SJSA1 (cell line): Measurements from ENCODE around the gene ZNF749. TPM values are rescaled to one million over a fixed set of nuclear protein-coding genes. Genes with fewer than 3 reads are reported as not detected.

Experiments
- DNase-seq, 2 experiments: peaks; one replicate each; pipeline ENCODE4 v3.0.0-alpha.2; 2015 to 2020; ENCODE audit warnings: low spot score in 2 of 2, low read depth in 1 of 2
- H3K27ac ChIP-seq: fragments of 250-450 bp; sonication (Bioruptor Pico); 2 replicates; pipeline ENCODE4 v1.5.1; 2020; ENCODE audit warnings: mild to moderate bottlenecking, moderate library complexity
- H3K27me3 ChIP-seq: fragments of 250-450 bp; sonication (Bioruptor Pico); replicated peaks from 2 replicates; pipeline ENCODE4 v1.5.1; 2020; ENCODE audit warnings: mild to moderate bottlenecking, moderate library complexity
- H3K36me3 ChIP-seq: fragments of 250-450 bp; sonication (Bioruptor Pico); 2 replicates; pipeline ENCODE4 v1.5.1; 2020; ENCODE audit warnings: mild to moderate bottlenecking
- H3K4me1 ChIP-seq: fragments of 250-450 bp; sonication (Bioruptor Pico); replicated peaks from 2 replicates; pipeline ENCODE4 v1.6.1; 2021; ENCODE audit warnings: mild to moderate bottlenecking
- H3K4me3 ChIP-seq: fragments of 250-450 bp; sonication (Bioruptor Pico); 2 replicates; pipeline ENCODE4 v1.5.1; 2020; ENCODE audit warnings: mild to moderate bottlenecking
- H3K9me3 ChIP-seq: fragments of 250-450 bp; sonication (Bioruptor Pico); replicated peaks from 2 replicates; pipeline ENCODE4 v1.5.1; 2020; ENCODE audit warnings: mild to moderate bottlenecking
- total RNA-seq: library from RNA; depleted of rRNA; stranded (reverse); fragments of >200 nt; shearing (Covaris generic); gene quantifications from 2 replicates; pipeline ENCODE4 v1.2.3, GENCODE V29; 2014; rRNA removed

ZNF749 gene
- total RNA-seq, result 6.1 and 8.2 TPM in 2 replicates

DNA sequence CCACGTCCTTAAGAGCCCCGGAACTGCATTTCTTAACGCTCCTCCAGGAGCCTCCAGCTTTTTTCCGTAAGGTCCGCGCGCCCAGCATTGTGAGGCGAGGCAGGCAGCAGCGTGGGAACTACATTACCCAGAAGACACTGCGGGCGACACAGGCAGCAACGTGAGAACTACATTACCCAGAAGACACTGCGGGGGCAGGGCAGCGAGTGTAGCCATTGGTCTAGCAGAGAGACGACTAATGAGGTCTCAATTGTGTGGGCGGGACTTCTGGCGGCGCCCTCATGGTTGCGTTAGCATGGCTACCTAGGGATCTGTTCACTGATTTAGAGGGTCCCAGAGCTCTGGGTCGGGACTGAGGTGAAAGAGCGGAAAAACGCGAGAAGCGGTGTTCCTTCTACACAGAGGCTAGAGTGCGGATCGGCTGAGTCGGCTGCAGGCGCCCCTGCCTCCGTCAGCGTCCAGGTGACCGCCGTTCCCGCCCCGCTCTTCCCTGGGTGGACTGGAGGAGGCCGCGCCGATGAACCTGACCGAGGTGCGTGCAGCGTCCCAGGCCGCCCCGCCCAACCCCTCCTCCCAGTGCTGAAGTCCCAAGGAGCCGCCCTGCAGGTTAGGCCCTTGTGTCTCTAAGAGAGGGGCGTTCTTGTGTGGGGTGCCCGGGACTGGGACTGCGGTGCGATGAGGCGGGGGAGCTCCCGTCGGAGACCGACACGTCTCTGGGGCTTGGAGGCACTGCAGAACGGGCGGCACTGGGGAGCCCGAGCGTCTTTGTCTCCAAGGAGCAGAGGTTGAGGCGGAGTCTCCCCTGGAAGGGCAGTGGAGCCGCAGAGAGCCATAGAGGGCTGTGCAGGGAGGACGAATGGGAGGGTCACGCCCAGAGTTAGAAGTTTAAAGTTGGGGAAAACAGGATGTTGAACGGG is at the start of gene ZNF749:
Gene ZNF749 (plus strand): TSS at position 264 of the 917 bp plus-strand sequence. CDS start 254 bp downstream, at position 518.
- Histone ChIP-seq H3K36me3 (peaks cover 25% of the 10 kb centered on the region), H3K4me3 (peak within 1 kb of the TSS; percentile 55), H3K9me3 (peaks cover under 1% of the 10 kb centered on the region; the same call in 1 of the 2 replicates), H3K27ac (no peak within 1 kb of the TSS), H3K4me1 (peaks cover 8% of the 10 kb centered on the region; the same call in 1 of the 2 replicates), H3K27me3 (no peaks in the 10 kb centered on the region)
- DNase-seq, result peak; percentile 88 to 97

DNA sequence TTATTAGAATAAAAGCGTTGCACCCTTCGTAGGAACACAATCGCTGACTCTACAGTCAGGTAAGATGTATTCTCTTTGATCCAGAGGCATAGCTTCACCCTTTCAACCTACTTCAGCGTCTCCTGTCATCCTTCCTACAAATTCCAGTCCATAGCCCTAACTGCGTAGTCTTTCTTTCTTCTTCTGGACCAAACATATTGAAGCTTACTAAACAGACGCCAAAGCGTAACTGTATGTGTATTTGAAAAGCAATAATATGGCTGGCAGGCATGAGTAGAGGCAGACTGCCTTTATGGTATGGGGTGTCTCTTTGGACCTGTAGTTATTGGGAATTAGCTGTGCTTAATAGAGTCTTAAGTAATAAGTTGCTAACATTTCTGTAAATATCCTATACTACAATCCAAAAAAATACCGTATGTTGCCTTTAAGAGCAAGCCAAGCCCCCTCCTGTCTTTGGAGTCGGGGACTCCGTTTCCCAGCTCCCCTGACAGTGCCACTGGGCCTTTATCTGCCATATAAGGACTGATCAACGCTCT is 45.9 kb upstream of the ZNF749 start:
- Histone ChIP-seq H3K9me3 (no peaks in the 10 kb centered on the region; the same call in none of the 2 replicates), H3K4me1 (peaks cover 3% of the 10 kb centered on the region; the same call in 1 of the 2 replicates), H3K27me3 (no peaks in the 10 kb centered on the region), H3K36me3 (peaks cover 30% of the 10 kb centered on the region), H3K27ac (peak overlapping the region; percentile 40), H3K4me3 (peak overlapping the region; percentile 59)
- DNase-seq, result no peak

DNA sequence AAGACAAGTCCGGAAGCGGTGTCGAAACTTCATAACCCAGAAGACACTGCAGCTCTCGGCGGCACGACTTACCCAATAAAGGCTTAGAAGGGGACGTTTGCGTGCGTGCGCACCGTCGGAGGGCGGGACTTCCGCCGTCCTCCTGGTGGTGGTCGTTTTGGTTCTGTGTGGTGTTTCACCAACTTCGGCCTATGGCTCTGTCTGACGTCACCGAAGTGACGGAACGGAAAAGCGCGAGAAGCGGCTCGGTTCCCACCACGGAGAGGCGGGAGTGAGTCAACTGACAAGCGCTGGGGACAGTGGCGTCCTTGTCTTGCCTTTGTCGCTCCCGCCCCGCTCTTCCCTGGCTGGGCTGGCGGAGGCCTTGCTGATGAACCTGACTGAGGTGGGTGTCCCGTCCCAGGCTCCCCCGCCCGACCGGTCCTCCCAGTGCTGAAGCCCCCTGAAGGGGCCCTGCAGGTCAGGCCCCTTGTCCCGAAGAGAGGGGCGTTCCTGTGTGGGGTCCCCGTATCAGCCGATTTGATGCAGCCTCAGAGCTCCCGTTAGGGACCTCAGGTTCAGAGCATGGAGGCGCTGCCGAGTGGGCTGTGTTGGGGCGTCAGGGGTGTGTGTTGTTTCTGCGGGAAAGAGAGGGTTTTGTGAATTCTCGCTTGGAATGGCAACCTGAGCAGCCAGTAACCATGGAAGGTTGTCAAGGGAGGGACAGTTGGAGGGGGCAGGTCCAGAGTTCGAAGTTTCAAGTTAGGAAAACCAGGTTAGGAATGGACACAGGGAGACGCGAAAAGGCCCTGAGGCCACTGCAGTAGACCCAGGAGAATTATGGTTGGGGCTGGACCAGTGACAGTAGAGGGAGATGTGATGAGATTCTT is 45.2 kb upstream of the ZNF749 start, which contains the start of gene ZNF548:
Gene ZNF548 (plus strand): TSS at position 125 of the 869 bp plus-strand sequence. CDS start 246 bp downstream, at position 371.
- DNase-seq, result peak; percentile 97 to 99
- H3K27me3 ChIP-seq, result no peaks in the 10 kb centered on the region
- peak within 1 kb of the TSS; percentile 83 for H3K27ac ChIP-seq
- H3K4me3 ChIP-seq, result peak within 1 kb of the TSS; percentile 59
- peaks cover 3% of the 10 kb centered on the region; the same call in 1 of the 2 replicates for H3K4me1 ChIP-seq
- no peaks in the 10 kb centered on the region; the same call in none of the 2 replicates for H3K9me3 ChIP-seq
- H3K36me3 ChIP-seq, result peaks cover 34% of the 10 kb centered on the region

DNA sequence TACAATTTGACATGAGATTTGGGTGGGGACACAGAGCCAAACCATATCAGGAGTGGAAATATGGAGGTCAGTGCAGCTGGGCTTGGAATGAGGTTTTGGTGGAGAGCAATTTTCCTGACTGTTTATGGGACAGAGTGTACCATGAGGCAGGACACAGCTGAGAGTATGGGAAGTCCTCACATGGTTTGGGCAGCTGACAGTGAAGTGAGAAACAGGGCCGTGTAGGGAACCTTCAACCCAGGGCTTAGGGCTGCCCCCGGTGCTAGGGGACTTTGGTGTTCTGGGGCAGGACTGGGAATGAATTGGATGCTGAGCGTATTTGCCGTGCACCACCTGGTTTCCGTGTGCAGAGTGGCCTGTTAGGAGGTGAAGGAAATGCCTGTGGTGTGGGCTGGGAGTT is 39.4 kb upstream of the ZNF749 start:
- H3K27ac ChIP-seq, result no peak overlapping the region
- peaks cover 22% of the 10 kb centered on the region for H3K9me3 ChIP-seq
- no peak overlapping the region for H3K4me3 ChIP-seq
- peaks cover 79% of the 10 kb centered on the region for H3K36me3 ChIP-seq
- no peaks in the 10 kb centered on the region; the same call in 1 of the 2 replicates for H3K4me1 ChIP-seq
- DNase-seq, result no peak
- no peaks in the 10 kb centered on the region for H3K27me3 ChIP-seq

DNA sequence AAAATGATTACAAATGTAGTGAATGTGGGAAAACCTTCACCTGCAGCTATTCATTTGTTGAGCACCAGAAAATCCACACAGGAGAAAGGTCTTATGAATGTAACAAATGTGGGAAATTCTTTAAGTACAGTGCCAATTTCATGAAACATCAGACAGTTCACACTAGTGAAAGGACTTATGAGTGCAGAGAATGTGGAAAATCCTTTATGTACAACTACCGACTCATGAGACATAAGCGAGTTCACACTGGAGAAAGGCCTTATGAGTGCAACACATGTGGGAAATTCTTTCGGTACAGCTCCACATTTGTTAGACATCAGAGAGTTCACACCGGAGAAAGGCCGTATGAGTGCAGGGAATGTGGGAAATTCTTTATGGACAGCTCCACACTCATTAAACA is 36.3 kb upstream of the ZNF749 start:
- H3K4me3 ChIP-seq, result no peak overlapping the region
- peaks cover 22% of the 10 kb centered on the region for H3K9me3 ChIP-seq
- no peak for DNase-seq
- H3K27ac ChIP-seq, result no peak overlapping the region
- H3K4me1 ChIP-seq, result no peaks in the 10 kb centered on the region
- H3K27me3 ChIP-seq, result no peaks in the 10 kb centered on the region
- H3K36me3 ChIP-seq, result peaks cover 55% of the 10 kb centered on the region

DNA sequence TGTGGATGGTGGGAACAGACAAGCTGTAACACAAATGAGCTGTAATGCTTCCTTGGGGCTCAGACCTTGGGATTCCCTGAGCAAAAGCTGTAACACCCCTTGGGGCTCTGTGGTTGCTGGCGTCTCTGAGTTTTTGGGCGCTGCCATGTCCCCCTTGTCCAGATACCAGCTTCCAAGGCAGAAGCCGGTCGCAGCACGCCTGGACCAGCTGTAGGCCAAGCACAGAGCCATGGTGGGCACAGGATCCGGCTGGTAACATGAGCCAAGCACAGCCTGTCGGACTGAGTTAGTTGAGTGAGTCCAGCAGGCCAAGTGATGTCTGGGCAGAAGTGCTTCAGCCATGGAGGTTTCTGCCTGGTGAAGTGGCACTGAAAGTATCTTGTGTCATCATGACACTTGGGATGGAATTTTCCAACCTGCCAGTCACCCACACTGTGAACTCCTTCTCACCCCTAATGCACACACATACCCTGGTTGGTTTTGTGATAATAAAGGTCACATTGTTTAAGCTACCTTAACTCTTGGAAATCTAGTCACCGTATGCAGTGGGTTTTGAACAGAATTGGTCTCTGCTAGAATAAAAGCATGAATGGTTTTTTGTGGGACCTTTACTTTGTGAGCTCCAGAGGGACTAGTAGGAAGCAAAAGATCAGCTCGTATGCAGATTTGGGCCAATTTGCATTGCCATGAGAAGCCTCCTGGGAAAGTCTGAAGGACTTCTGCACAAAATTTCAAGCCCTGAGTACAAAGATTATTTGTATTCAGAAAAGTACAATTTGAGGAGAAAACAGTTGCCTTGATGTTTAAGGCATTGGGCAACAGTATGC is 31.2 kb upstream of the ZNF749 start:
- Histone ChIP-seq H3K36me3 (peaks cover 13% of the 10 kb centered on the region), H3K27me3 (no peaks in the 10 kb centered on the region), H3K9me3 (peaks cover 8% of the 10 kb centered on the region)

DNA sequence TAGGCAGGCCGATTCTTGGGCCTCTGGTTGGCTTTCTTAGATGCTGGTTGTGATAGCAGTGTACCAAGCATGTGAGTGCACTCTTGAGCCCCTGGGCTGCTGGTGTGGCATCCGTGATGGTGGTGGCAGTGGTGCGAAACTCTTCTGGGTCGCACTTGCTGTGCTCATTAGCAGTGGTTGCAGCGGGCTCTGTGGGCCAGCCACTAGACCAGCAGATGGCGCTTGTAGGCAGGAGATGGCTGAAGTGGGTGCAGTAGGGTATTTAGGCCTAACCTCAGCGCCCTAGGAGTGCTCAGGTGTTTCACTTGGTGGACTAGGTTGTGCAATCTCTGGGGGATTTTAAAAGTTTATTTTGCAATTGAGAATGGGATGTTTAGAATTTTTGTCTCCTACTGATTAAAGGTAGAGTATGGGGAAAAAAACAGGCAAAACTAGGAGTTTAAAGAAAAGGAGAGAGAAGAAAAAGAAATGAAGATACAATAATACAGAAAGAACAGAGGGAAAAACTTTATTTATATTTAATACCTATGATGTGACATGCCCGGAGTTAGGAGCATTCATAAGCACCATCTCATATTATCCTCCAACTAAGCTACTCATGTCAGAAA is 28.5 kb upstream of the ZNF749 start:
- peak; percentile 20 to 50 for DNase-seq
- no peaks in the 10 kb centered on the region for H3K9me3 ChIP-seq
- H3K27ac ChIP-seq, result no peak overlapping the region
- no peaks in the 10 kb centered on the region for H3K27me3 ChIP-seq
- no peak overlapping the region for H3K4me3 ChIP-seq
- H3K4me1 ChIP-seq, result peaks cover 5% of the 10 kb centered on the region
- peaks cover 4% of the 10 kb centered on the region; the same call in 1 of the 2 replicates for H3K36me3 ChIP-seq

More for the DNA sequence above, 31.2 kb upstream of the ZNF749 start:
- no peaks in the 10 kb centered on the region for H3K4me1 ChIP-seq
- no peak for DNase-seq
- H3K27ac ChIP-seq, result no peak overlapping the region
- H3K4me3 ChIP-seq, result no peak overlapping the region

DNA sequence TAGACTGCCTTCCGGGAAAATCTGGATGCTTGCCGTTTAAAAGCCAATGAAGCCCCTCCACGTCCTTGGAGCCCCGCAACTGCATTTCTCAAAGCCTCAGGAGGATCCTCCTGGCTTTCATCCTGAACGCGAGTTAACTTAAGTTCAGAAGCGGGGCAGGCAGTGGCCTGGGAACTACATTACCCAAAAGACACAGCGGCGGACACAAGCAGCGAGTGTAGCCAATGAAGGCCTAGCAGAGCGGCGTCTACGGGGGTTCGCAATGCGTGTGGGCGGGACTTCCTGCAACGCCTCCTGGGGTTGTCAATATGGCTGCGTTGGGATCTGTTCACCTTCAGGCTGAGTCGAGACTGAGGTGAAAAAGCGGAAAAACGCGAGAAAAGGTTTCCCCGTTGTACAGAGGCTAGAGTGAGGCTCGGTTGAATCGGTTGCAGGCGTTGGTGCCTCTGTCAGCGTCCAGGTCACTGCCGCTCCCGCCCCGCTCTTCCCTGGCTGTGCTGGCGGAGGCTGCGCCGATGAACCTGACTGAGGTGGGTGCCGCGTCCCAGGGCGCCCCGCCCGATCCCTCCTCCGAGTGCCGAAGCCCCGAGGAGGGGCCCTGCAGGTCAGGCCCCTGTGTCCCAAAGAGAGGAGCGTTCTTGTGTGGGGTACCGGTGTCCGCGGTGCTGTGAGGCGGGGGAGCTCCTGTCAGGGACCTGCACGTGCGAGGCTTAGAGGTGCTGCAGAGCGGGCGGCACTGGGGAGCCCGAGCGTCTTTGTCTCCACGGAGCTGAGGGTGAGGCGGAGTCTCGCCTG is 24.1 kb upstream of the ZNF749 start, which contains the start of gene ZNF17:
Gene ZNF17 (plus strand): TSS at position 285 of the 795 bp plus-strand sequence. CDS start 2,455 bp downstream, outside the sequence.
- Histone ChIP-seq H3K9me3 (no peaks in the 10 kb centered on the region), H3K27ac (no peak within 1 kb of the TSS), H3K27me3 (no peaks in the 10 kb centered on the region), H3K36me3 (peaks cover 20% of the 10 kb centered on the region), H3K4me1 (peaks cover 10% of the 10 kb centered on the region), H3K4me3 (peak within 1 kb of the TSS; percentile 75)
- DNase-seq, result peak; percentile 76 to 91

DNA sequence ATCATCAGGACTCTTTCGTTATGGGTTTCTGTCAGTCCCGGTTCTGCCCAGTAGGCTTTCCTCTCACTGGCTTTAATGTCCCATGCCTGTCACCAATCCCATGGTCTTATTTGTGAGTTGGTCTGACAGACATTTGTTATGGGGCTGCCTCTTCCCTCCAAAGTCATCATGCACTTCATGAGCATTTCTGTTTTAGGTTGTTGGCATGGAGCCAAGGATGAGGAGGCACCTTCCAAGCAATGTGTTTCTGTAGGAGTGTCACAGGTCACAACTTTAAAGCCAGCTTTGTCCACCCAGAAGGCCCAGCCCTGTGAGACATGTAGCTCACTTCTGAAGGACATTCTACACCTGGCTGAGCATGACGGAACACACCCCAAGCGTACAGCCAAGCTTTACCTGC is 15.7 kb upstream of the ZNF749 start:
- H3K4me3 ChIP-seq, result no peak overlapping the region
- no peaks in the 10 kb centered on the region for H3K27me3 ChIP-seq
- peaks cover 30% of the 10 kb centered on the region for H3K9me3 ChIP-seq
- no peak for DNase-seq
- H3K4me1 ChIP-seq, result no peaks in the 10 kb centered on the region
- H3K36me3 ChIP-seq, result peaks cover 67% of the 10 kb centered on the region
- no peak overlapping the region for H3K27ac ChIP-seq

DNA sequence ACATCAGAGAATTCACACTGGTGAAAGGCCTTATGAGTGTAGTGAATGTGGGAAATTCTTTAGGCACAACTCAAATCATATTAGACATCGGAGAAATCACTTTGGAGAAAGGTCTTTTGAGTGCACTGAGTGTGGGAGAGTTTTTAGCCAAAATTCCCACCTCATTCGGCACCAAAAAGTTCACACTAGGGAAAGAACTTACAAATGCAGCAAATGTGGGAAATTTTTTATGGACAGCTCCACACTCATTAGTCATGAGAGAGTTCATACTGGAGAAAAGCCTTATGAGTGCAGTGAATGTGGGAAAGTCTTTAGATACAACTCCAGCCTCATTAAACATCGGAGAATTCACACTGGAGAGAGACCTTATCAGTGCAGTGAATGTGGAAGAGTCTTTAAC is 14.1 kb upstream of the ZNF749 start:
- Histone ChIP-seq H3K36me3 (peaks cover 60% of the 10 kb centered on the region), H3K9me3 (peaks cover 30% of the 10 kb centered on the region), H3K27me3 (no peaks in the 10 kb centered on the region), H3K4me3 (no peak overlapping the region), H3K27ac (no peak overlapping the region), H3K4me1 (no peaks in the 10 kb centered on the region)
- no peak for DNase-seq

DNA sequence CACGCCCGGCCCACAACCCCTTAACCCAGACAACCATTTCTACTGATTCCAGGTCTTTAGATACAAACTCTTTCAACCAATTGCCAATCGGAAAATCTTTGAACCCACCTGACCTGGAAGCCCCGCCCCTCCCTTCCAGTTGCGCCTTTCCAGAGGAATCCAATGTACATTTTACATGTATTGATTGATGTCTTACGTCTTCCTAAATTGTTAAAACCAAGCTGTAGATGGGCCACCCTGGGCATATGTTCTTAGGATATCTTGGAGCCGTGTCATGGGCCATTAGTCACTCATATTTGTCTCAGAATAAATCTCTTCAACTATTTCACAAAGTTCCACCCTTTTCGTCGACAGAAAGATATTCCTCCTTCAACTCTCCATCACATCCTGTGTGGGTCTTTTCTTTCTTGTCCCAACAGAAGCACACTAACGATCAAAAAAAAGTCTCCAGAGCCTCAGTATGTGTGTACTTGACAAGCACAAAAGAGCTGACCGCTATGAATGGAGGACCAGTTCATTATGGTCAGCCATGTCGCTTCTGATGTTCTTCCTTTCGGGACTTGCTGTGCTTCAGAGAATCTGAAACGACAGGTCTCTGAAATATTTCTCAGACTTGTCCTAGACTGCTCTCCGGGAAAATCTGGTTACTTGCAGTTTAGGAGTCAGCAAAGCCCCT is 601 bp upstream of the ZNF749 start:
- Histone ChIP-seq H3K4me1 (peaks cover 8% of the 10 kb centered on the region; the same call in 1 of the 2 replicates), H3K4me3 (peak overlapping the region; percentile 55), H3K27ac (no peak overlapping the region), H3K36me3 (peaks cover 23% of the 10 kb centered on the region), H3K27me3 (no peaks in the 10 kb centered on the region), H3K9me3 (no peaks in the 10 kb centered on the region; the same call in 1 of the 2 replicates)
- no peak for DNase-seq
